K562 (cell line): ENCODE results near the gene ZNF316. TPM values are rescaled to one million over a fixed set of nuclear protein-coding genes. Genes with fewer than 3 reads are reported as not detected.

ENCODE experiments used
- ATAC-seq: fragments of 200-7000 bp; cut with Tn5 transposase; 3 replicates; pipeline ENCODE4 v1.9.1; 2020; ENCODE audit warnings: moderate library complexity
- BruUV-seq: library from RNA; stranded (reverse); fragments of 400-500 nt; replicated peaks from 2 replicates; lab custom pipeline; 2021; lab: Mats Ljungman, UMichigan
- CTCF ChIA-PET: fragments of 300-600 bp; formaldehyde crosslinking; extraction: SDS; loops from one replicate; lab custom pipeline; 2021; ENCODE audit warnings: low intra/inter-chr PET ratio; lab: Yijun Ruan, JAX
- POLR2A ChIA-PET: fragments of 300-600, 350-650 bp; sonication (Branson Sonifier 250); formaldehyde crosslinking; extraction: SDS; loops from one replicate; lab custom pipeline; 2021; ENCODE audit warnings: antibody characterized with exemption, inconsistent platforms; lab: Yijun Ruan, JAX
- DNase-seq, 4 experiments: peaks; one replicate each; pipeline versions ENCODE4 v3.0.0 to v3.0.0-alpha.2; 2011 to 2018; ENCODE audit warnings: low spot score in 3 of 4, mixed read lengths in 3 of 4; ENCODE audit errors: extremely low read depth in 1 of 4
- FAIRE-seq: peaks from 2 replicates; lab custom pipeline; 2011; peaks lifted over from hg19 to GRCh38; lab: Jason Lieb, UNC
- H2AFZ ChIP-seq: 2 replicates; pipeline ENCODE4 v1.6.0; 2011; ENCODE audit warnings: low read depth, low read length, control low read depth, inconsistent platforms
- H3K27ac ChIP-seq: fragments of 200-600 bp; 3 replicates; pipeline ENCODE4 v1.8.0; 2011; ENCODE audit warnings: low read depth, mild to moderate bottlenecking, control low read depth, inconsistent platforms, low read length, moderate library complexity, mixed read lengths; ENCODE audit errors: extremely low read depth
- H3K27me3 ChIP-seq, 2 experiments: fragments of 300-600 bp in 1 of 2; 2 replicates in 1 of 2; 3 replicates in 1 of 2; pipeline versions ENCODE4 v1.6.0 to v1.8.0; 2011; ENCODE audit warnings: inconsistent platforms in 2 of 2, low read length in 2 of 2, mild to moderate bottlenecking in 1 of 2, mixed read lengths in 1 of 2, moderate library complexity in 1 of 2; ENCODE audit not compliant: control insufficient read depth in 2 of 2, insufficient read depth in 2 of 2
- H3K36me3 ChIP-seq: fragments of 300-600 bp; 3 replicates; pipeline ENCODE4 v1.8.0; 2011; ENCODE audit warnings: mild to moderate bottlenecking, low read length, inconsistent platforms; ENCODE audit not compliant: control insufficient read depth, insufficient read depth
- H3K4me1 ChIP-seq, 2 experiments: fragments of 200-600 bp in 1 of 2; replicated peaks in 1 of 2; 2 replicates in 1 of 2; 3 replicates in 1 of 2; pipeline versions ENCODE4 v1.5.1 to v1.8.0; 2011; ENCODE audit warnings: inconsistent platforms in 2 of 2, low read length in 2 of 2, mild to moderate bottlenecking in 1 of 2, mixed read lengths in 1 of 2, moderate library complexity in 1 of 2; ENCODE audit not compliant: control insufficient read depth in 2 of 2, insufficient read depth in 2 of 2
- H3K4me2 ChIP-seq: 2 replicates; pipeline ENCODE4 v1.6.1; 2011; ENCODE audit warnings: low read length, control low read depth, inconsistent platforms, mixed read lengths; ENCODE audit not compliant: insufficient read depth
- H3K4me3 ChIP-seq: fragments of 200-600 bp; sonication (generic), shearing (Covaris generic); 2 replicates; pipeline ENCODE4 v1.5.1; 2016; ENCODE audit warnings: control low read depth, inconsistent platforms
- H3K79me2 ChIP-seq: fragments of 200-600 bp; 3 replicates; pipeline ENCODE4 v1.8.0; 2011; ENCODE audit warnings: low read length, inconsistent platforms; ENCODE audit not compliant: control insufficient read depth, insufficient read depth
- H3K9ac ChIP-seq, 2 experiments: 2 replicates each; pipeline versions ENCODE4 v1.6.0 to v1.6.1; 2011; ENCODE audit warnings: low read depth in 2 of 2, low read length in 2 of 2, control low read depth in 1 of 2, inconsistent platforms in 1 of 2, mild to moderate bottlenecking in 1 of 2, mixed read lengths in 1 of 2; ENCODE audit not compliant: insufficient read depth in 1 of 2
- H3K9me1 ChIP-seq: one replicate; pipeline ENCODE4 v1.6.0; 2011; ENCODE audit warnings: inconsistent platforms, mild to moderate bottlenecking, low read length, moderate library complexity; ENCODE audit not compliant: control insufficient read depth, insufficient read depth
- H3K9me3 ChIP-seq: replicated peaks from 2 replicates; pipeline ENCODE4 v1.5.1; 2011; ENCODE audit warnings: low read depth, low read length, inconsistent platforms; ENCODE audit not compliant: control insufficient read depth, insufficient read depth
- H4K20me1 ChIP-seq: replicated peaks from 2 replicates; pipeline ENCODE4 v1.6.1; 2011; ENCODE audit warnings: low read length, inconsistent platforms, mixed read lengths; ENCODE audit not compliant: control insufficient read depth, insufficient read depth
- C11orf30 ChIP-seq: fragments of 450-650 bp; IDR thresholded peaks from 2 replicates; pipeline ENCODE4 v1.6.1; 2016; ENCODE audit warnings: low read depth, mild to moderate bottlenecking
- ETV6 ChIP-seq, 3 experiments: fragments of 150-350 bp in 1 of 3; sonication (generic) in 1 of 3; formaldehyde crosslinking in 1 of 3; IDR thresholded peaks; 2 replicates each; pipeline versions ENCODE4 v1.6.1 to v1.8.0; 2014 to 2022; ENCODE audit warnings: borderline replicate concordance in 2 of 3, low read depth in 2 of 3, antibody characterized with exemption in 1 of 3, low read length in 1 of 3, mild to moderate bottlenecking in 1 of 3, missing genetic modification reagents in 1 of 3
- FOSL1 ChIP-seq: fragments of 200-800 bp; sonication (Bioruptor generic); conservative IDR thresholded peaks from 2 replicates; pipeline ENCODE4 v1.6.1; 2016; ENCODE audit warnings: missing genetic modification characterization, missing compliant biosample characterization
- NELFE ChIP-seq: IDR thresholded peaks from 2 replicates; pipeline ENCODE4 v1.6.1; 2011; ENCODE audit warnings: mild to moderate bottlenecking; ENCODE audit not compliant: insufficient read depth, insufficient read length
- ZNF316 ChIP-seq: fragments of 450-650 bp; IDR thresholded peaks from 2 replicates; pipeline ENCODE4 v1.6.1; 2016
- WGBS: fragments of 100-300 bp; shearing (Covaris generic); methylation state at CpG from one replicate; pipeline ENCODE4 v1.1.6; 2016; ENCODE audit warnings: low coverage, mixed read lengths; ENCODE audit not compliant: insufficient coverage; ENCODE audit errors: missing lambda C conversion rate; 5-methylcytosine and 5-hydroxymethylcytosine counted together
- in situ Hi-C: fragments of 300-500 bp; cut with MboI; formaldehyde crosslinking; loops from 4 replicates; pipeline ENCODE4 v1.15.0; 2018; ENCODE audit warnings: inconsistent platforms, mixed read lengths
- intact Hi-C: fragments of 100-400 bp; cut with micrococcal nuclease; formaldehyde crosslinking; loops from 2 replicates; pipeline ENCODE4 v1.14.2; 2022
- polyA plus RNA-seq, 8 experiments: library from polyadenylated mRNA; depleted of rRNA in 4 of 8; stranded (reverse) in 5 of 8; unstranded in 3 of 8; fragments of >200 nt; fragmentation: Nextera tagmentation in 2 of 8; fragmentation: Illumina TruSeq in 1 of 8; extraction: Ambion mirVana in 2 of 8; extraction: Trizol in 1 of 8; gene quantifications; 2 replicates each; pipeline versions ENCODE4 v1.2.1 to v1.2.3, GENCODE V29; 2011 to 2014; ENCODE audit warnings: inconsistent platforms in 1 of 8, missing spikeins in 1 of 8
- total RNA-seq, 7 experiments: library from RNA; depleted of rRNA in 6 of 7; stranded (reverse); fragments of >200 nt in 6 of 7; fragmentation: Illumina TruSeq in 2 of 7; extraction: Trizol in 2 of 7; gene quantifications; 2 replicates each; pipeline versions ENCODE4 v1.2.1 to v1.2.3, GENCODE V29; 2011 to 2021; ENCODE audit warnings: low replicate concordance in 1 of 7
- TF ChIP-seq, protein P1 (sequence below): sonication (generic); formaldehyde crosslinking; IDR thresholded peaks from 2 replicates; pipeline ENCODE4 v1.8.0; 2022; ENCODE audit warnings: mild to moderate bottlenecking, low read depth, missing genetic modification reagents

ZNF316 gene
- total and polyA plus RNA-seq, 9 of the 15 experiments (the other 6 are each of a cell fraction or from before 2014, with no cell fraction given): 0.10 to 34.0 (median 8.6) TPM

DNA sequence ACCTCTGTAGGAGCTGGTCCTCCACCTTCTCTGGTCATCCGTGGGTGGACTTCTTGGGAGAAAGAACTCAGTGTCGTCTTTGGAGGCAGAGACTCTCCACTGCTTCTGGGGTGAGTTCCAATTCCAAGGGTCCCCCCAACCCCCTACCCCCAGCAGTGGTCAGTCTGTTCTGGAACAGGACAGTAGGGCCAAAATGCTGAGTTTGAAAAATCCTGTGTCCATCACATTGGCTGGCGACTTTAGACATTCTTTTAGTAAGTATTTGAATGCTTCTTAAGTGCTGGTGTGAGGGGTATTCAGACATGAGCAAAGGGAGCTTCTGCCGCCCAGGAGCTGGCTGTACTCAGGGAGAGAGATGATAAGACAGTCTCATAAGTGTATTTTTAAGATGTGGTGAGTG, 1.9 kb downstream of the ZNF316 start:
- FAIRE-seq (no peak), DNase-seq (no peak), ATAC-seq (no peak)
- intact Hi-C loops (no loop called here), in situ Hi-C loops (no loop called here)
- H3K9ac ChIP-seq: peak overlapping the region; percentile 71 to 94; a peak in 2 of 4 replicates
- ChIA-PET POLR2A (no interaction called here), CTCF (no interaction called here)
- no peaks in the 10 kb centered on the region for H4K20me1 ChIP-seq
- H3K27ac ChIP-seq: peak overlapping the region; percentile 83; the same call in 2 of the 3 replicates
- H3K9me3 ChIP-seq: peaks cover 6% of the 10 kb centered on the region; the same call in 1 of the 2 replicates
- H3K79me2 ChIP-seq: peaks cover 59% of the 10 kb centered on the region
- H3K9me1 ChIP-seq: peaks cover 2% of the 10 kb centered on the region
- TF ChIP-seq ZNF316 (peak; percentile 66), C11orf30 (peak; percentile 51; the same call in 1 of the 2 replicates), NELFE (no peak), ETV6 (IDR thresholded peaks at IDR 0.05; ENCODE audit: borderline replicate concordance in 1 of 2, low read depth in 2 of 2, low read length in 1 of 2) (no peak), ETV6 (CRISPR knock-in tag; IDR thresholded peaks at IDR 0.05; ENCODE audit: borderline replicate concordance) (no peak), FOSL1 (tag) (no peak)
- TF ChIP-seq, protein P1, sequence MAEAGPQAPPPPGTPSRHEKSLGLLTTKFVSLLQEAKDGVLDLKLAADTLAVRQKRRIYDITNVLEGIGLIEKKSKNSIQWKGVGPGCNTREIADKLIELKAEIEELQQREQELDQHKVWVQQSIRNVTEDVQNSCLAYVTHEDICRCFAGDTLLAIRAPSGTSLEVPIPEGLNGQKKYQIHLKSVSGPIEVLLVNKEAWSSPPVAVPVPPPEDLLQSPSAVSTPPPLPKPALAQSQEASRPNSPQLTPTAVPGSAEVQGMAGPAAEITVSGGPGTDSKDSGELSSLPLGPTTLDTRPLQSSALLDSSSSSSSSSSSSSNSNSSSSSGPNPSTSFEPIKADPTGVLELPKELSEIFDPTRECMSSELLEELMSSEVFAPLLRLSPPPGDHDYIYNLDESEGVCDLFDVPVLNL (CRISPR knock-in tag): no peak
- H3K4me3 ChIP-seq: peak overlapping the region; percentile 76
- H3K36me3 ChIP-seq: peaks cover 52% of the 10 kb centered on the region
- no TSS peak for BruUV-seq
- peaks cover 19 to 64% of the 10 kb centered on the region in 2 experiments; a peak in 4 of 5 replicates for H3K4me1 ChIP-seq
- H3K27me3 ChIP-seq: no peaks in the 10 kb centered on the region; a peak in 1 of 5 replicates
- H3K4me2 ChIP-seq: peak overlapping the region; percentile 91
- 65% methylated on average over 4 of the region's 4 CpGs for WGBS
- no peak overlapping the region for H2AFZ ChIP-seq
